K562 (cell line): ENCODE results near the gene SLC10A4. TPM values are rescaled to one million over a fixed set of nuclear protein-coding genes. Genes with fewer than 3 reads are reported as not detected.

Experiments used
- ATAC-seq: fragments of 200-7000 bp; cut with Tn5 transposase; 3 replicates; pipeline ENCODE4 v1.9.1; 2020; ENCODE audit warnings: moderate library complexity
- Bru-seq: library from RNA; stranded (reverse); fragments of 400-500 nt; gene quantifications from one replicate; lab custom pipeline; 2021; lab: Mats Ljungman, UMichigan
- BruChase-seq, 2 experiments: library from RNA; stranded (reverse); fragments of 400-500 nt; gene quantifications; one replicate each; lab custom pipeline; 2021; lab: Mats Ljungman, UMichigan
- BruUV-seq: library from RNA; stranded (reverse); fragments of 400-500 nt; replicated peaks from 2 replicates; lab custom pipeline; 2021; lab: Mats Ljungman, UMichigan
- CTCF ChIA-PET: fragments of 300-600 bp; formaldehyde crosslinking; extraction: SDS; loops from one replicate; lab custom pipeline; 2021; ENCODE audit warnings: low intra/inter-chr PET ratio; lab: Yijun Ruan, JAX
- POLR2A ChIA-PET: fragments of 300-600, 350-650 bp; sonication (Branson Sonifier 250); formaldehyde crosslinking; extraction: SDS; loops from one replicate; lab custom pipeline; 2021; ENCODE audit warnings: antibody characterized with exemption, inconsistent platforms; lab: Yijun Ruan, JAX
- DNase-seq, 4 experiments: peaks; one replicate each; pipeline versions ENCODE4 v3.0.0 to v3.0.0-alpha.2; 2011 to 2018; ENCODE audit warnings: low spot score in 3 of 4, mixed read lengths in 3 of 4; ENCODE audit errors: extremely low read depth in 1 of 4
- FAIRE-seq: peaks from 2 replicates; lab custom pipeline; 2011; peaks lifted over from hg19 to GRCh38; lab: Jason Lieb, UNC
- H2AFZ ChIP-seq: 2 replicates; pipeline ENCODE4 v1.6.0; 2011; ENCODE audit warnings: low read depth, low read length, control low read depth, inconsistent platforms
- H3K27ac ChIP-seq: fragments of 200-600 bp; 3 replicates; pipeline ENCODE4 v1.8.0; 2011; ENCODE audit warnings: low read depth, mild to moderate bottlenecking, control low read depth, inconsistent platforms, low read length, moderate library complexity, mixed read lengths; ENCODE audit errors: extremely low read depth
- H3K27me3 ChIP-seq, 2 experiments: fragments of 300-600 bp in 1 of 2; 2 replicates in 1 of 2; 3 replicates in 1 of 2; pipeline versions ENCODE4 v1.6.0 to v1.8.0; 2011; ENCODE audit warnings: inconsistent platforms in 2 of 2, low read length in 2 of 2, mild to moderate bottlenecking in 1 of 2, mixed read lengths in 1 of 2, moderate library complexity in 1 of 2; ENCODE audit not compliant: control insufficient read depth in 2 of 2, insufficient read depth in 2 of 2
- H3K36me3 ChIP-seq: fragments of 300-600 bp; 3 replicates; pipeline ENCODE4 v1.8.0; 2011; ENCODE audit warnings: mild to moderate bottlenecking, low read length, inconsistent platforms; ENCODE audit not compliant: control insufficient read depth, insufficient read depth
- H3K4me1 ChIP-seq, 2 experiments: fragments of 200-600 bp in 1 of 2; replicated peaks in 1 of 2; 2 replicates in 1 of 2; 3 replicates in 1 of 2; pipeline versions ENCODE4 v1.5.1 to v1.8.0; 2011; ENCODE audit warnings: inconsistent platforms in 2 of 2, low read length in 2 of 2, mild to moderate bottlenecking in 1 of 2, mixed read lengths in 1 of 2, moderate library complexity in 1 of 2; ENCODE audit not compliant: control insufficient read depth in 2 of 2, insufficient read depth in 2 of 2
- H3K4me2 ChIP-seq: 2 replicates; pipeline ENCODE4 v1.6.1; 2011; ENCODE audit warnings: low read length, control low read depth, inconsistent platforms, mixed read lengths; ENCODE audit not compliant: insufficient read depth
- H3K4me3 ChIP-seq: fragments of 200-600 bp; sonication (generic), shearing (Covaris generic); 2 replicates; pipeline ENCODE4 v1.5.1; 2016; ENCODE audit warnings: control low read depth, inconsistent platforms
- H3K79me2 ChIP-seq: fragments of 200-600 bp; 3 replicates; pipeline ENCODE4 v1.8.0; 2011; ENCODE audit warnings: low read length, inconsistent platforms; ENCODE audit not compliant: control insufficient read depth, insufficient read depth
- H3K9ac ChIP-seq, 2 experiments: 2 replicates each; pipeline versions ENCODE4 v1.6.0 to v1.6.1; 2011; ENCODE audit warnings: low read depth in 2 of 2, low read length in 2 of 2, control low read depth in 1 of 2, inconsistent platforms in 1 of 2, mild to moderate bottlenecking in 1 of 2, mixed read lengths in 1 of 2; ENCODE audit not compliant: insufficient read depth in 1 of 2
- H3K9me1 ChIP-seq: one replicate; pipeline ENCODE4 v1.6.0; 2011; ENCODE audit warnings: inconsistent platforms, mild to moderate bottlenecking, low read length, moderate library complexity; ENCODE audit not compliant: control insufficient read depth, insufficient read depth
- H3K9me3 ChIP-seq: replicated peaks from 2 replicates; pipeline ENCODE4 v1.5.1; 2011; ENCODE audit warnings: low read depth, low read length, inconsistent platforms; ENCODE audit not compliant: control insufficient read depth, insufficient read depth
- H4K20me1 ChIP-seq: replicated peaks from 2 replicates; pipeline ENCODE4 v1.6.1; 2011; ENCODE audit warnings: low read length, inconsistent platforms, mixed read lengths; ENCODE audit not compliant: control insufficient read depth, insufficient read depth
- CEBPB ChIP-seq: fragments of 450-650 bp; IDR thresholded peaks from 2 replicates; pipeline ENCODE4 v1.6.1; 2016; ENCODE audit warnings: missing genetic modification characterization, missing compliant biosample characterization
- FOXJ3 ChIP-seq: sonication (generic); formaldehyde crosslinking; IDR thresholded peaks from 2 replicates; pipeline ENCODE4 v1.4.0; 2020; ENCODE audit warnings: mild to moderate bottlenecking, missing genetic modification reagents
- HDAC1 ChIP-seq, 2 experiments: fragments of 450-650 bp; IDR thresholded peaks; 2 replicates each; pipeline ENCODE4 v1.6.1; 2016 to 2017; ENCODE audit warnings: inconsistent platforms in 1 of 2, mild to moderate bottlenecking in 1 of 2, moderate library complexity in 1 of 2
- JUND ChIP-seq, 2 experiments: IDR thresholded peaks; 2 replicates in 1 of 2; 3 replicates in 1 of 2; pipeline ENCODE4 v1.6.1; 2011; ENCODE audit warnings: borderline replicate concordance in 2 of 2, low read depth in 2 of 2, low read length in 2 of 2, improper control_type of control experiment in 1 of 2, missing biosample characterization in 1 of 2, missing genetic modification characterization in 1 of 2, missing genetic modification reagents in 1 of 2
- KDM1A ChIP-seq, 2 experiments: fragments of 450-650 bp; IDR thresholded peaks; 2 replicates each; pipeline ENCODE4 v1.6.1; 2016; ENCODE audit warnings: mild to moderate bottlenecking in 2 of 2
- KLF10 ChIP-seq: fragments of 250-450 bp; sonication (Bioruptor Pico); IDR thresholded peaks from 2 replicates; pipeline ENCODE4 v1.6.1; 2021; ENCODE audit warnings: matching md5 sums
- RAD21 ChIP-seq, 2 experiments: fragments of 250-450 bp in 1 of 2; fragments of 450-650 bp in 1 of 2; sonication (Bioruptor Pico) in 1 of 2; formaldehyde crosslinking in 1 of 2; IDR thresholded peaks in 1 of 2; conservative IDR thresholded peaks in 1 of 2; 2 replicates each; pipeline versions ENCODE4 v1.4.0 to v1.8.0; 2020 to 2022; ENCODE audit warnings: mild to moderate bottlenecking in 2 of 2, moderate library complexity in 1 of 2
- SMAD2 ChIP-seq: fragments of 150-350 bp; IDR thresholded peaks from 2 replicates; pipeline ENCODE4 v1.6.1; 2014; ENCODE audit warnings: low read depth, mild to moderate bottlenecking, low read length
- WGBS: fragments of 100-300 bp; shearing (Covaris generic); methylation state at CpG from one replicate; pipeline ENCODE4 v1.1.6; 2016; ENCODE audit warnings: low coverage, mixed read lengths; ENCODE audit not compliant: insufficient coverage; ENCODE audit errors: missing lambda C conversion rate; 5-methylcytosine and 5-hydroxymethylcytosine counted together
- in situ Hi-C: fragments of 300-500 bp; cut with MboI; formaldehyde crosslinking; loops from 4 replicates; pipeline ENCODE4 v1.15.0; 2018; ENCODE audit warnings: inconsistent platforms, mixed read lengths
- intact Hi-C: fragments of 100-400 bp; cut with micrococcal nuclease; formaldehyde crosslinking; loops from 2 replicates; pipeline ENCODE4 v1.14.2; 2022
- long read RNA-seq, 3 experiments: library from polyadenylated mRNA in 2 of 3; library from RNA in 1 of 3; unstranded in 2 of 3; stranded (forward) in 1 of 3; transcript quantifications; one replicate each; pipeline ENCODE4 v2.0.0, GENCODE V29; 2019 to 2022
- polyA minus RNA-seq, 3 experiments: library from RNA; depleted of rRNA, polyadenylated mRNA; stranded (reverse); fragments of >200 nt; gene quantifications; 2 replicates each; pipeline ENCODE4 v1.2.3, GENCODE V29; 2011
- polyA plus RNA-seq, 8 experiments: library from polyadenylated mRNA; depleted of rRNA in 4 of 8; stranded (reverse) in 5 of 8; unstranded in 3 of 8; fragments of >200 nt; fragmentation: Nextera tagmentation in 2 of 8; fragmentation: Illumina TruSeq in 1 of 8; extraction: Ambion mirVana in 2 of 8; extraction: Trizol in 1 of 8; gene quantifications; 2 replicates each; pipeline versions ENCODE4 v1.2.1 to v1.2.3, GENCODE V29; 2011 to 2014; ENCODE audit warnings: inconsistent platforms in 1 of 8, missing spikeins in 1 of 8
- total RNA-seq, 7 experiments: library from RNA; depleted of rRNA in 6 of 7; stranded (reverse); fragments of >200 nt in 6 of 7; fragmentation: Illumina TruSeq in 2 of 7; extraction: Trizol in 2 of 7; gene quantifications; 2 replicates each; pipeline versions ENCODE4 v1.2.1 to v1.2.3, GENCODE V29; 2011 to 2021; ENCODE audit warnings: low replicate concordance in 1 of 7
- TF ChIP-seq, protein P1 (sequence below): sonication (generic); formaldehyde crosslinking; IDR thresholded peaks from 2 replicates; pipeline ENCODE4 v1.8.0; 2022; ENCODE audit warnings: mild to moderate bottlenecking, low read depth, missing genetic modification reagents
- TF ChIP-seq, protein P2 (sequence below): sonication (generic); formaldehyde crosslinking; IDR thresholded peaks from 2 replicates; pipeline ENCODE4 v1.4.0; 2020; ENCODE audit warnings: mild to moderate bottlenecking, missing genetic modification reagents

Gene SLC10A4, protein sequence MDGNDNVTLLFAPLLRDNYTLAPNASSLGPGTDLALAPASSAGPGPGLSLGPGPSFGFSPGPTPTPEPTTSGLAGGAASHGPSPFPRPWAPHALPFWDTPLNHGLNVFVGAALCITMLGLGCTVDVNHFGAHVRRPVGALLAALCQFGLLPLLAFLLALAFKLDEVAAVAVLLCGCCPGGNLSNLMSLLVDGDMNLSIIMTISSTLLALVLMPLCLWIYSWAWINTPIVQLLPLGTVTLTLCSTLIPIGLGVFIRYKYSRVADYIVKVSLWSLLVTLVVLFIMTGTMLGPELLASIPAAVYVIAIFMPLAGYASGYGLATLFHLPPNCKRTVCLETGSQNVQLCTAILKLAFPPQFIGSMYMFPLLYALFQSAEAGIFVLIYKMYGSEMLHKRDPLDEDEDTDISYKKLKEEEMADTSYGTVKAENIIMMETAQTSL
- 14.4 and 15.7 TPM in 2 replicates for total RNA-seq (2011; cell fraction: chromatin; rRNA removed; ENCODE audit: low replicate concordance)
- total RNA-seq (2011; cell fraction: nucleolus; rRNA removed): 22.1 and 26.0 TPM in 2 replicates
- total RNA-seq (2011; cell fraction: nucleoplasm; rRNA removed): 18.6 and 19.8 TPM in 2 replicates
- total RNA-seq (2014; rRNA removed) (12.3 and 15.1 TPM in 2 replicates), total RNA-seq (2014; rRNA removed; fragmentation: Illumina TruSeq; extraction: Trizol) (8.6 and 9.3 TPM in 2 replicates), total RNA-seq (2015; rRNA removed; fragmentation: Illumina TruSeq; extraction: Trizol) (11.5 and 11.6 TPM in 2 replicates), total RNA-seq (2021) (16.9 and 18.0 TPM in 2 replicates), polyA plus RNA-seq (2011; rRNA removed) (8.7 and 11.4 TPM in 2 replicates), polyA plus RNA-seq (2014; fragmentation: Illumina TruSeq; extraction: Trizol) (7.8 and 8.3 TPM in 2 replicates), polyA plus RNA-seq (2014; fragmentation: Nextera tagmentation; extraction: Ambion mirVana) (1 to 10 TPM; 2.5 to 3.1 TPM), polyA plus RNA-seq (2014; rRNA removed) (8.8 and 10.7 TPM in 2 replicates), polyA minus RNA-seq (2011; rRNA and poly(A)+ RNA removed) (14.3 and 14.4 TPM in 2 replicates), Bru-seq, nascent RNA (percentile 85 among the genes with signal in this experiment), BruChase-seq, experiment 1, labeled RNA remaining after a 2-hour chase (percentile 76 among the genes with signal in this experiment), BruChase-seq, experiment 2, labeled RNA remaining after a 6-hour chase (percentile 78 among the genes with signal in this experiment)
- 18.8 and 32.4 TPM in 2 replicates for polyA plus RNA-seq (2011; cell fraction: cytosol; rRNA removed)
- polyA plus RNA-seq (2011; cell fraction: nucleus; rRNA removed): 14.8 and 16.1 TPM in 2 replicates
- 7.7 and 13.1 TPM in 2 replicates for polyA plus RNA-seq (2012)
- 5.8 and 11.5 TPM in 2 replicates for polyA minus RNA-seq (2011; cell fraction: cytosol; rRNA and poly(A)+ RNA removed)
- polyA minus RNA-seq (2011; cell fraction: nucleus; rRNA and poly(A)+ RNA removed): 15.1 and 21.2 TPM in 2 replicates
- long read RNA-seq, experiment 1, transcript SLC10A4-201 (3 exons, 1,790 nt): major isoform, 152 of 163 reads
- long read RNA-seq, experiment 1, partial matches to known transcripts: 11 of 163 reads
- long read RNA-seq, experiment 1, other reads (novel, unspliced or antisense): 0 of 163 reads
- long read RNA-seq, experiment 2, transcript SLC10A4-201 (3 exons, 1,790 nt): major isoform, 9 of 13 reads
- long read RNA-seq, experiment 2, partial matches to known transcripts: 1 of 13 reads
- long read RNA-seq, experiment 2, other reads (novel, unspliced or antisense): 3 of 13 reads
- long read RNA-seq, experiment 3, transcript SLC10A4-201 (3 exons, 1,790 nt): major isoform, 12 of 12 reads
- long read RNA-seq, experiment 3, partial matches to known transcripts: 0 of 12 reads
- long read RNA-seq, experiment 3, other reads (novel, unspliced or antisense): 0 of 12 reads

DNA sequence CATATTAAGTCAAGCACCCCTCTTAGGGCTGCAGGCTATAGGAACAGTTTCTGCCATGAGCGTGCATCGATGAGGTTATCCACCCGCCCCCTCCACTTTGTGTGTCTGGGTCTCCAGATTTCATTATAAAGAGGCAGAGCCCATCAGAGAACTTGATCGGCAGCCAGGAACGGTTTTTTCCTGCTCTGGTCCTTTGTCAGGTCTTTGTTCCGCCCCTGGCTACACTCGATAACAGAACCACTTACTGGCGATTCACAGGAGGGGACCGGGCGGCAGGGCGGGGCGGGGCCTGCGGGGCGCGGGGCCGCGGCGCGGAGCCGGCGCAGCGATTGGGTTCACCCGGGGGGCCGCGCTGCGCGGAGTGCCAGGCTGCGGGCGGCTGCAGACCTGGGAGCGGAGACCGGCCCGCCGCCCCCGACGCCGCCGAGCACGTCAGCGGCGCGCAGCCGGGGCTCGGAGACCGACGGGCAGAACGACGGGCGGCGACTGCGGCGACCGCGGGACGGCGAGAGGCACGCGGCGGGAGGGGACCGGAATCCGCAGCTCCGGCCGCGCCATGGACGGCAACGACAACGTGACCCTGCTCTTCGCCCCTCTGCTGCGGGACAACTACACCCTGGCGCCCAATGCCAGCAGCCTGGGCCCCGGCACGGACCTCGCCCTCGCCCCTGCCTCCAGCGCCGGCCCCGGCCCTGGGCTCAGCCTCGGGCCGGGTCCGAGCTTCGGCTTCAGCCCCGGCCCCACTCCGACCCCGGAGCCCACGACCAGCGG, at the start of gene SLC10A4:
TSS of gene SLC10A4 (plus strand) at position 338 of the 771 bp plus-strand sequence. CDS start at position 557, 219 bp downstream.
- Histone ChIP-seq H3K79me2 (peaks cover 42% of the 10 kb centered on the region), H3K9ac (peak within 1 kb of the TSS; percentile 66 to 94), H3K9me1 (no peaks in the 10 kb centered on the region), H3K4me2 (peak within 1 kb of the TSS; percentile 78), H4K20me1 (no peaks in the 10 kb centered on the region), H3K9me3 (peaks cover 2% of the 10 kb centered on the region; the same call in 1 of the 2 replicates), H3K4me1 (peaks cover 26 to 30% of the 10 kb centered on the region in 2 experiments), H2AFZ (peak within 1 kb of the TSS; percentile 87), H3K4me3 (peak within 1 kb of the TSS; percentile 51), H3K36me3 (peaks cover 22% of the 10 kb centered on the region; the same call in 2 of the 3 replicates), H3K27ac (peak within 1 kb of the TSS; percentile 77), H3K27me3 (no peaks in the 10 kb centered on the region)
- BruUV-seq: no TSS peak
- peak; percentile 83 to 89 (median 86) for DNase-seq
- ChIA-PET CTCF (no interaction called here), POLR2A (no interaction called here)
- 10% methylated on average over 17 of the region's 85 CpGs for WGBS
- in situ Hi-C loops: no loop called here
- intact Hi-C loops: loop anchor here (10.0 kb wide), 1 partner anchor 358 kb away; no protein-coding TSS in a partner anchor
- peak; percentile 85 for FAIRE-seq
- peak; percentile 80 for ATAC-seq
- TF ChIP-seq RAD21 (CRISPR knock-in tag; conservative IDR thresholded peaks at IDR 0.05 in 1 of 2, IDR thresholded peaks at IDR 0.05 in 1 of 2) (no peak), HDAC1 (IDR thresholded peaks at IDR 0.05) (no peak), SMAD2 (no peak), KDM1A (IDR thresholded peaks at IDR 0.05) (no peak; a peak in 1 of 4 replicates), KLF10 (CRISPR knock-in tag) (no peak), CEBPB (no peak), FOXJ3 (CRISPR knock-in tag) (no peak), JUND (IDR thresholded peaks at IDR 0.05; ENCODE audit: borderline replicate concordance, low read depth, low read length) (no peak), JUND (tag; IDR thresholded peaks at IDR 0.05; ENCODE audit: borderline replicate concordance, low read depth, low read length) (no peak)
- TF ChIP-seq, protein P1, sequence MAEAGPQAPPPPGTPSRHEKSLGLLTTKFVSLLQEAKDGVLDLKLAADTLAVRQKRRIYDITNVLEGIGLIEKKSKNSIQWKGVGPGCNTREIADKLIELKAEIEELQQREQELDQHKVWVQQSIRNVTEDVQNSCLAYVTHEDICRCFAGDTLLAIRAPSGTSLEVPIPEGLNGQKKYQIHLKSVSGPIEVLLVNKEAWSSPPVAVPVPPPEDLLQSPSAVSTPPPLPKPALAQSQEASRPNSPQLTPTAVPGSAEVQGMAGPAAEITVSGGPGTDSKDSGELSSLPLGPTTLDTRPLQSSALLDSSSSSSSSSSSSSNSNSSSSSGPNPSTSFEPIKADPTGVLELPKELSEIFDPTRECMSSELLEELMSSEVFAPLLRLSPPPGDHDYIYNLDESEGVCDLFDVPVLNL: no peak
- TF ChIP-seq, protein P2, sequence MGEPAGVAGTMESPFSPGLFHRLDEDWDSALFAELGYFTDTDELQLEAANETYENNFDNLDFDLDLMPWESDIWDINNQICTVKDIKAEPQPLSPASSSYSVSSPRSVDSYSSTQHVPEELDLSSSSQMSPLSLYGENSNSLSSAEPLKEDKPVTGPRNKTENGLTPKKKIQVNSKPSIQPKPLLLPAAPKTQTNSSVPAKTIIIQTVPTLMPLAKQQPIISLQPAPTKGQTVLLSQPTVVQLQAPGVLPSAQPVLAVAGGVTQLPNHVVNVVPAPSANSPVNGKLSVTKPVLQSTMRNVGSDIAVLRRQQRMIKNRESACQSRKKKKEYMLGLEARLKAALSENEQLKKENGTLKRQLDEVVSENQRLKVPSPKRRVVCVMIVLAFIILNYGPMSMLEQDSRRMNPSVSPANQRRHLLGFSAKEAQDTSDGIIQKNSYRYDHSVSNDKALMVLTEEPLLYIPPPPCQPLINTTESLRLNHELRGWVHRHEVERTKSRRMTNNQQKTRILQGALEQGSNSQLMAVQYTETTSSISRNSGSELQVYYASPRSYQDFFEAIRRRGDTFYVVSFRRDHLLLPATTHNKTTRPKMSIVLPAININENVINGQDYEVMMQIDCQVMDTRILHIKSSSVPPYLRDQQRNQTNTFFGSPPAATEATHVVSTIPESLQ (CRISPR knock-in tag): no peak
